H1 (cell line): Measurements from ENCODE around the gene FTSJ3. TPM values are rescaled to one million over a fixed set of nuclear protein-coding genes. Genes with fewer than 3 reads are reported as not detected.
A peak's percentile ranks its signal among the peaks of the same experiment; 100 is the strongest.

ENCODE experiments used
- HDAC2 ChIP-seq, 2 experiments: fragments of 300-600 bp in 1 of 2; sonication (generic) in 1 of 2; IDR thresholded peaks; 2 replicates each; pipeline ENCODE4 v1.6.1; 2011 to 2012; ENCODE audit warnings: low read depth in 2 of 2, low read length in 2 of 2, mild to moderate bottlenecking in 2 of 2, moderate library complexity in 2 of 2, borderline replicate concordance in 1 of 2, inconsistent platforms in 1 of 2
- JUND ChIP-seq: IDR thresholded peaks from 2 replicates; pipeline ENCODE4 v1.6.1; 2011; ENCODE audit warnings: mild to moderate bottlenecking, improper control_type of control experiment, low read length
- MAX ChIP-seq: IDR thresholded peaks from 2 replicates; pipeline ENCODE4 v1.6.1; 2012; ENCODE audit warnings: inconsistent platforms
- NANOG ChIP-seq: IDR thresholded peaks from 2 replicates; pipeline ENCODE4 v1.6.1; 2011; ENCODE audit warnings: low read length, low read depth, mild to moderate bottlenecking, inconsistent platforms; ENCODE audit not compliant: insufficient read depth, poor library complexity, severe bottlenecking
- POLR2A ChIP-seq, 2 experiments: IDR thresholded peaks; 1 replicate in 1 of 2; 2 replicates in 1 of 2; pipeline ENCODE4 v1.6.1; 2011; ENCODE audit warnings: low read depth in 2 of 2, low read length in 2 of 2, mild to moderate bottlenecking in 2 of 2; ENCODE audit errors: control extremely low read depth in 1 of 2
- polyA plus RNA-seq, 7 experiments: library from polyadenylated mRNA; depleted of rRNA in 3 of 7; stranded (reverse) in 5 of 7; unstranded in 2 of 7; fragments of >200 nt in 5 of 7; fragments of 200-250 nt in 2 of 7; gene quantifications; 1 replicate in 5 of 7; 2 replicates in 1 of 7; 4 replicates in 1 of 7; pipeline versions ENCODE4 v1.2.1 to v1.2.3, GENCODE V29; 2011 to 2013; ENCODE audit warnings: missing spikeins in 2 of 7, mixed read lengths in 2 of 7
- total RNA-seq: library from RNA; stranded (reverse); fragmentation: NEBNext Ultra II Directional; extraction: Animal tissue kit (Norgen Biotek cat#: 25700); gene quantifications from 2 replicates; pipeline ENCODE4 v1.2.1, GENCODE V29; 2021
- TF ChIP-seq, protein P1 (sequence below): fragments of 300-600 bp; sonication (generic); IDR thresholded peaks from 2 replicates; pipeline ENCODE4 v1.7.1; 2012; ENCODE audit warnings: low read length, moderate library complexity, mild to moderate bottlenecking, inconsistent platforms; ENCODE audit not compliant: insufficient replicate concordance

The FTSJ3 gene
- total and polyA plus RNA-seq, 2 of the 8 experiments (the other 6 are each of a cell fraction or from before 2014, with no cell fraction given): 42.7 to 77.2 TPM

- TF ChIP-seq, protein P1, sequence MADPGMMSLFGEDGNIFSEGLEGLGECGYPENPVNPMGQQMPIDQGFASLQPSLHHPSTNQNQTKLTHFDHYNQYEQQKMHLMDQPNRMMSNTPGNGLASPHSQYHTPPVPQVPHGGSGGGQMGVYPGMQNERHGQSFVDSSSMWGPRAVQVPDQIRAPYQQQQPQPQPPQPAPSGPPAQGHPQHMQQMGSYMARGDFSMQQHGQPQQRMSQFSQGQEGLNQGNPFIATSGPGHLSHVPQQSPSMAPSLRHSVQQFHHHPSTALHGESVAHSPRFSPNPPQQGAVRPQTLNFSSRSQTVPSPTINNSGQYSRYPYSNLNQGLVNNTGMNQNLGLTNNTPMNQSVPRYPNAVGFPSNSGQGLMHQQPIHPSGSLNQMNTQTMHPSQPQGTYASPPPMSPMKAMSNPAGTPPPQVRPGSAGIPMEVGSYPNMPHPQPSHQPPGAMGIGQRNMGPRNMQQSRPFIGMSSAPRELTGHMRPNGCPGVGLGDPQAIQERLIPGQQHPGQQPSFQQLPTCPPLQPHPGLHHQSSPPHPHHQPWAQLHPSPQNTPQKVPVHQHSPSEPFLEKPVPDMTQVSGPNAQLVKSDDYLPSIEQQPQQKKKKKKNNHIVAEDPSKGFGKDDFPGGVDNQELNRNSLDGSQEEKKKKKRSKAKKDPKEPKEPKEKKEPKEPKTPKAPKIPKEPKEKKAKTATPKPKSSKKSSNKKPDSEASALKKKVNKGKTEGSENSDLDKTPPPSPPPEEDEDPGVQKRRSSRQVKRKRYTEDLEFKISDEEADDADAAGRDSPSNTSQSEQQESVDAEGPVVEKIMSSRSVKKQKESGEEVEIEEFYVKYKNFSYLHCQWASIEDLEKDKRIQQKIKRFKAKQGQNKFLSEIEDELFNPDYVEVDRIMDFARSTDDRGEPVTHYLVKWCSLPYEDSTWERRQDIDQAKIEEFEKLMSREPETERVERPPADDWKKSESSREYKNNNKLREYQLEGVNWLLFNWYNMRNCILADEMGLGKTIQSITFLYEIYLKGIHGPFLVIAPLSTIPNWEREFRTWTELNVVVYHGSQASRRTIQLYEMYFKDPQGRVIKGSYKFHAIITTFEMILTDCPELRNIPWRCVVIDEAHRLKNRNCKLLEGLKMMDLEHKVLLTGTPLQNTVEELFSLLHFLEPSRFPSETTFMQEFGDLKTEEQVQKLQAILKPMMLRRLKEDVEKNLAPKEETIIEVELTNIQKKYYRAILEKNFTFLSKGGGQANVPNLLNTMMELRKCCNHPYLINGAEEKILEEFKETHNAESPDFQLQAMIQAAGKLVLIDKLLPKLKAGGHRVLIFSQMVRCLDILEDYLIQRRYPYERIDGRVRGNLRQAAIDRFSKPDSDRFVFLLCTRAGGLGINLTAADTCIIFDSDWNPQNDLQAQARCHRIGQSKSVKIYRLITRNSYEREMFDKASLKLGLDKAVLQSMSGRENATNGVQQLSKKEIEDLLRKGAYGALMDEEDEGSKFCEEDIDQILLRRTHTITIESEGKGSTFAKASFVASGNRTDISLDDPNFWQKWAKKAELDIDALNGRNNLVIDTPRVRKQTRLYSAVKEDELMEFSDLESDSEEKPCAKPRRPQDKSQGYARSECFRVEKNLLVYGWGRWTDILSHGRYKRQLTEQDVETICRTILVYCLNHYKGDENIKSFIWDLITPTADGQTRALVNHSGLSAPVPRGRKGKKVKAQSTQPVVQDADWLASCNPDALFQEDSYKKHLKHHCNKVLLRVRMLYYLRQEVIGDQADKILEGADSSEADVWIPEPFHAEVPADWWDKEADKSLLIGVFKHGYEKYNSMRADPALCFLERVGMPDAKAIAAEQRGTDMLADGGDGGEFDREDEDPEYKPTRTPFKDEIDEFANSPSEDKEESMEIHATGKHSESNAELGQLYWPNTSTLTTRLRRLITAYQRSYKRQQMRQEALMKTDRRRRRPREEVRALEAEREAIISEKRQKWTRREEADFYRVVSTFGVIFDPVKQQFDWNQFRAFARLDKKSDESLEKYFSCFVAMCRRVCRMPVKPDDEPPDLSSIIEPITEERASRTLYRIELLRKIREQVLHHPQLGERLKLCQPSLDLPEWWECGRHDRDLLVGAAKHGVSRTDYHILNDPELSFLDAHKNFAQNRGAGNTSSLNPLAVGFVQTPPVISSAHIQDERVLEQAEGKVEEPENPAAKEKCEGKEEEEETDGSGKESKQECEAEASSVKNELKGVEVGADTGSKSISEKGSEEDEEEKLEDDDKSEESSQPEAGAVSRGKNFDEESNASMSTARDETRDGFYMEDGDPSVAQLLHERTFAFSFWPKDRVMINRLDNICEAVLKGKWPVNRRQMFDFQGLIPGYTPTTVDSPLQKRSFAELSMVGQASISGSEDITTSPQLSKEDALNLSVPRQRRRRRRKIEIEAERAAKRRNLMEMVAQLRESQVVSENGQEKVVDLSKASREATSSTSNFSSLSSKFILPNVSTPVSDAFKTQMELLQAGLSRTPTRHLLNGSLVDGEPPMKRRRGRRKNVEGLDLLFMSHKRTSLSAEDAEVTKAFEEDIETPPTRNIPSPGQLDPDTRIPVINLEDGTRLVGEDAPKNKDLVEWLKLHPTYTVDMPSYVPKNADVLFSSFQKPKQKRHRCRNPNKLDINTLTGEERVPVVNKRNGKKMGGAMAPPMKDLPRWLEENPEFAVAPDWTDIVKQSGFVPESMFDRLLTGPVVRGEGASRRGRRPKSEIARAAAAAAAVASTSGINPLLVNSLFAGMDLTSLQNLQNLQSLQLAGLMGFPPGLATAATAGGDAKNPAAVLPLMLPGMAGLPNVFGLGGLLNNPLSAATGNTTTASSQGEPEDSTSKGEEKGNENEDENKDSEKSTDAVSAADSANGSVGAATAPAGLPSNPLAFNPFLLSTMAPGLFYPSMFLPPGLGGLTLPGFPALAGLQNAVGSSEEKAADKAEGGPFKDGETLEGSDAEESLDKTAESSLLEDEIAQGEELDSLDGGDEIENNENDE: no peak
- TF ChIP-seq POLR2A (IDR thresholded peaks at IDR 0.05; ENCODE audit: control extremely low read depth in 1 of 2, low read depth in 2 of 2, low read length in 2 of 2) (no peak), MAX (peak; percentile 41; the same call in 1 of the 2 replicates), HDAC2 (IDR thresholded peaks at IDR 0.05; ENCODE audit: borderline replicate concordance in 1 of 2, low read depth in 2 of 2, low read length in 2 of 2) (no peak), JUND (no peak), NANOG (no peak)
Measured at GRCh38 chr17:63834431-63835166, 7.1 kb upstream of the FTSJ3 start (continued).
